NCI-H1694 (cell line): Measurements from ENCODE around the gene CEACAM18.

Source experiments
- DNase-seq: peaks from one replicate; lab custom pipeline; 2025; lab: John Stamatoyannopoulos, UW

The CEACAM18 gene

GRCh38 chr19:51531349-51532315 is 53.3 kb downstream of the CEACAM18 start, which contains the start of gene SIGLEC6:
SIGLEC6 (minus strand) TSS chr19:51531670; CDS start chr19:51531648, 22 bp downstream.
- DNase-seq = no peak

- DNase-seq = no peak
Observed at GRCh38 chr19:51535535-51535934, 57.2 kb downstream of the CEACAM18 start.

GRCh38 chr19:51539821-51540366 is 61.6 kb downstream of the CEACAM18 start:
- no peak for DNase-seq
